22Rv1 (cell line): ENCODE data around the gene GRPEL1.

ENCODE experiments used
- ZFX ChIP-seq: fragments of 450-650 bp; IDR thresholded peaks from 2 replicates; pipeline ENCODE4 v1.6.1; 2017; ENCODE audit warnings: antibody characterized with exemption, borderline replicate concordance
- TF ChIP-seq, protein P1 (sequence below): fragments of 450-650 bp; IDR thresholded peaks from 2 replicates; pipeline ENCODE4 v1.5.1; 2017; ENCODE audit warnings: mild to moderate bottlenecking

DNA sequence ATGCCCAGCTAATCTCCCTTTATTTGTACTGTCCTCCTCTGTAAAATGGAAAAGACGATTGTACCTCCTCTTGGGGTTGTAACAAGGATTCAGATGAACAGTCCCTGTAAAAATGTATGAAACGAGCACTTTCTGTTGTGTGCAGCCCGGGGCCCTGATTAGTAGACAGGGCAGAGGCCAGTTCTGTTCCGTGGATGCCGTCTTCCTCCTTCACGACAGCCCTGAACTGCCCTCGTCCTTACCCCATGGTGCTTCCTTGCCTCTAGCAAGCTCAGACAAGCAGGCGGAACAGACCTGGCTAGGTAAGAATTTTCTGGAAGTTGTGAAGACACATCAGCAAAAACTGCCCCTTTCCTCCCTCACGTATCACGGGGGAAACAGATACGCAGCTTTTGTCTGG, 47.0 kb downstream of the GRPEL1 start:
- TF ChIP-seq, protein P1, sequence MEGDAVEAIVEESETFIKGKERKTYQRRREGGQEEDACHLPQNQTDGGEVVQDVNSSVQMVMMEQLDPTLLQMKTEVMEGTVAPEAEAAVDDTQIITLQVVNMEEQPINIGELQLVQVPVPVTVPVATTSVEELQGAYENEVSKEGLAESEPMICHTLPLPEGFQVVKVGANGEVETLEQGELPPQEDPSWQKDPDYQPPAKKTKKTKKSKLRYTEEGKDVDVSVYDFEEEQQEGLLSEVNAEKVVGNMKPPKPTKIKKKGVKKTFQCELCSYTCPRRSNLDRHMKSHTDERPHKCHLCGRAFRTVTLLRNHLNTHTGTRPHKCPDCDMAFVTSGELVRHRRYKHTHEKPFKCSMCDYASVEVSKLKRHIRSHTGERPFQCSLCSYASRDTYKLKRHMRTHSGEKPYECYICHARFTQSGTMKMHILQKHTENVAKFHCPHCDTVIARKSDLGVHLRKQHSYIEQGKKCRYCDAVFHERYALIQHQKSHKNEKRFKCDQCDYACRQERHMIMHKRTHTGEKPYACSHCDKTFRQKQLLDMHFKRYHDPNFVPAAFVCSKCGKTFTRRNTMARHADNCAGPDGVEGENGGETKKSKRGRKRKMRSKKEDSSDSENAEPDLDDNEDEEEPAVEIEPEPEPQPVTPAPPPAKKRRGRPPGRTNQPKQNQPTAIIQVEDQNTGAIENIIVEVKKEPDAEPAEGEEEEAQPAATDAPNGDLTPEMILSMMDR = no peak
- TF ChIP-seq ZFX = no peak
